ENCODE results near the gene KLHL20. TPM values are rescaled to one million over a fixed set of nuclear protein-coding genes. Genes with fewer than 3 reads are reported as not detected.
"Not testable (repeated sequence)": the region's sequence is repeated elsewhere in the genome, so short reads cannot be mapped to it uniquely, and the experiment has no call there.

KLHL20 gene
- 13.2 TPM for total RNA-seq

DNA sequence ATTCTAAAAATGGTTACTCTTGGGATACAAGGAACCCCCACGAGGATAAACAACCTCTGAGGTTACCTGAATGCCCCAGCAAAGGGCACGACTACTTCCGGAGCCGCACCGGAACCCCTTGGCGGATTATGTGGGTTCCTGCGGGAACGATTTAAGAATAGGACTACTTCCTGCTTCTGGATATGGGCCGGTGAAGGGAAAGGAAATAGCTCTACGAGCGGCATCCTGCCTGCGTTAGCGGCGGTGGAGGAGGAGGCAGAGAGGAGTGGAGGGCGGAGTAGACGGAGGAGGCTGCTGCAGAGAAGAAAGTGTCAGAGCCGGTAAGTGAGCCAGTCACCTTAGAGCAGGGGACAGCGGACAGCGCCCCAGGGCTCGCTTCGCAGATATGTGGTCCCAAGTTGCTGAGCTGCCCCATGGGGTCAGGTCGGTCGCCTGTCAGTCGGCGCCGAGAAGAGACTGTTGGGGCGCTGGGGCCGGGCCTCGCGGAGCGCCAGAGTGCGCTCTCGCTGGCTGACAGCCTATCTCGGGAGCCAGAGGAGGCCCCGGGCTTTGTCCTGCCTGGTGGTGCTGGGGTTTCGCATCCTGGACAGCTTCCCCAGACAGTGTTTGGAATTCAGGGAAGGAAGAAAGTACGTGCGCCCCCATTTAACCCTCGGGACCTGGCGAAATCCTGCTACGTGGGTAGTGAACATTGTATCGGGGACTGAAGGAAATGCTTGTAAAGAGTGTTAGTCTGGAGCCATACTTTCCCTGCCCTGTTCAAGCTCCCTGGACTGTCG lies at the start of gene KLHL20:
KLHL20 (plus strand) TSS at position 223 of the 779 bp plus-strand sequence. CDS start 1,063 bp downstream, outside the sequence.
- peak; percentile 85 for DNase-seq (ENCODE audit: low spot score)
- peak; percentile 94 for ATAC-seq

DNA sequence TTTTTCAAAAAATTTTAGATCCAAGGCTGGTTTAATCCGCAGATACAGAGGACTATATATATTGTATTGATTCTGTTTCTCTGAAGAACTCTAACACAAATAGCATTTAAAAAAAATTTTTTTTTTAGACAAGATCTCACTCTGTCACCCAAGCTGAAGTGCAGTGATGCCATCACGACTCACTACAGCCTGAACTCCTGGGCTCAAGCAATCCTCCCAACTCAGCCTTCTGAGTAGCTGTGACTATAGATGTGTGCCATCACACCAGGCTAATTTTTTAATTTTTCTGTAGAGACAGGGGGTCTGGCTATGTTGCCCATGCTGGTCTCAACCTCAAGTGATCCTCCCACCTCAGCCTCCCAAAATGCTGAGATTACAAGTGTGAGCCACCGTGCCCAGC lies 48.1 kb upstream of the KLHL20 start:
- DNase-seq (ENCODE audit: low spot score) (no peak), ATAC-seq (no peak)

DNA sequence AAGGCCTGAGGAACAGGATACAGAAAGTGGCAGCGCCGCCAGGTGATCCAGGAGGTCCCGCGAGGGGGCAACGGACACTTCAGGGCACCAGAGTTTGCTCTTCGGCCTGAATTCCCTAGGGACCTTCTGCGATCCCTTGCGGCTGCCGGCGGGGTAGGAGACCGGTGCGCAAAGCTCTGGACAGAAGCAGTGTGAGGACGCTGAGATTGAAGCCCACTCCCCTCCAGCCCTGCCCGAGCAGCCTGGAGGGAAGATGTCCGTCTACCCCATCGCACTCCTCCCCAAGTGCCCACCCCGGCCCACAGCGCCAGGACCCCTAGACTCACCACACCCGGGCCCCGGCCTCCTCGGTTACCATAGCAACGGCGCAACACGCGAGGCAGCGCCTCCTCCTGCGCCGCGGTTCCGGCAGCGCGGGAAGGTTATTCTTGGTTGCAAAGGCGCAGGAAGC lies 45.3 kb upstream of the KLHL20 start, which contains the start of gene ANKRD45:
ANKRD45 (minus strand) TSS at position 361 of the 451 bp plus-strand sequence. CDS start 10,433 bp downstream, outside the sequence.
- DNase-seq (ENCODE audit: low spot score) (no peak), ATAC-seq (no peak)

DNA sequence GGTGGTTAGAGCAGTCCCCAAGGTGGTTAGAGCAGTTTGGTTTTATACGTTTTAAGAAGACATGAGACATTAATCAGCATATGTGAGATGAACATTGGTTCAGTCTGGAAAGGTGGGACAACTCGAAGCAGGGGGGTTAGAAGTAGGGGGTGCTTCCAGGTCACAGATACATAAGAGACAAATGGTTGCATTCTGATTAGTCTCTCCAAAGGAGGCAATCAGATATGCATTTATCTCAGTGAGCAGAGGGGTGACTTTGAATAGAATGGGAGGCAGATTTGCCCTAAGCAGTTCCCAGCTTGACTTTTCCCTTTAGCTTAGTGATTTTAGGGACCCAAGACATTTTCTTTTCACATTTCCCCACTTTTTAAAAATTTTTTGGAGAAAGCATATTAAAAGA lies 40.3 kb upstream of the KLHL20 start:
- DNase-seq (ENCODE audit: low spot score); ATAC-seq: not testable (repeated sequence)

- not testable (repeated sequence) for DNase-seq (ENCODE audit: low spot score); ATAC-seq
Measured at GRCh38 chr1:173680152-173680551, 34.6 kb upstream of the KLHL20 start.

- ATAC-seq (no peak), DNase-seq (ENCODE audit: low spot score) (no peak)
Measured at GRCh38 chr1:173682184-173682583, 32.6 kb upstream of the KLHL20 start.

- ATAC-seq, result not testable (repeated sequence)
Measured at GRCh38 chr1:173683838-173684237, 30.9 kb upstream of the KLHL20 start.

GRCh38 chr1:173685121-173685520 lies 29.7 kb upstream of the KLHL20 start:
- not testable (repeated sequence) for DNase-seq (ENCODE audit: low spot score); ATAC-seq

More at GRCh38 chr1:173683838-173684237, 30.9 kb upstream of the KLHL20 start:
- DNase-seq (ENCODE audit: low spot score), result not testable (repeated sequence)

DNA sequence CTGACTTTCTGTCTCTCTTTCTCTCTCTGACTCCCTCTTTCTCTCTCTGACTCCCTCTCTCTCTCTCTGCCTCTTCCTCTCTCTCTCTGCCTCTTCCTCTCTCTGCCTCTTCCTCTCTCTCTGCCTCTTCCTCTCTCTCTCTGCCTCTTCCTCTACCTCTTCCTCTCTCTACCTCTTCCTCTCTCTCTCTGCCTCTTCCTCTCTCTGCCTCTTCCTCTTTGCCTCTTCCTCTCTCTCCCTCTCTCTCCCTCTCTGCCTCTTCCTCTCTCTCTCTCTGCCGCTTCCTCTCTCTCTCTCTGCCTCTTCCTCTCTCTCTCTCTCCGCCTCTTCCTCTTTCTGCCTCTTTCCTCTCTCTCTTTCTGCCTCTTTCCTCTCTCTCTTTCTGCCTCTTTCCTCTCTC lies 26.5 kb upstream of the KLHL20 start:
- no peak for ATAC-seq

DNA sequence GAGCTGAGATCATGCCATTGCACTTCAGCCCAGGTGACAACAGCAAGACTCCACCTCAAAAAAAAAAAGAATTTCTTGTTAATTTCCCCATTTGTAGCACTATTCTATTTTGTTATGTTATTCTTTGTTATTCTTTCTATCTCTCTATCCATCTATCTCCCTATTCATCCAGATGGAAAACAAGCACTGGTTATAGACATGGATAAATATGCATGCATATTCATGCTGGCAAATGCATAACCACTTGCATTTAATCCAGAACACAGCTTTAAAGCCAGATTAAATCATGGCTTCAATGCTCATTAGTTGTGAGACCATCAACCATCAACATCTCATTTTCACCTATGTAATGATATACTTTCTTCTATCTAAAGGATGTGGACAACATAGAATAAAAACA lies 21.5 kb upstream of the KLHL20 start:
- ATAC-seq (no peak), DNase-seq (ENCODE audit: low spot score) (no peak)

More for the DNA sequence above, 26.5 kb upstream of the KLHL20 start:
- DNase-seq (ENCODE audit: low spot score), result no peak

GRCh38 chr1:173701299-173701698 lies 13.5 kb upstream of the KLHL20 start:
- not testable (repeated sequence) for ATAC-seq; DNase-seq (ENCODE audit: low spot score)

DNA sequence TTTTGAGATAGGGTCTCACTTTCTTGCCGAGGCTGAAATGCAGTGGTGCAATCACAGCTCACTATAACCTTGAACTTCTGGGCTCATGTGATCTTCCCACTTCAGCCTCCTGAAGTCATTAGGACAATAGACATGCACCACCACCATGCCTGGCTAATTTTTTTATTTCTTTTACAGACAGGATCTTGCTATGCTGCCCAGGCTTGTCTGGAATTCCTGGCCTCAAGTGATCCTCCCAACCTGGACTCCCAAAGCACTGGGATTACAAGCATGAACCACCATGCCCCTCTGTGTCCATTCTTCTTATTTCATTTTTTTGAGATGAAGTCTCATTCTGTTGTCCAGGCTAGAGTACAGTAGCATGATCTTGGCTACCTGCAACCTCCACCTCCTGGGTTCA lies 12.0 kb upstream of the KLHL20 start:
- DNase-seq (ENCODE audit: low spot score), result no peak
- no peak for ATAC-seq

GRCh38 chr1:173705117-173705516 lies 9.7 kb upstream of the KLHL20 start:
- ATAC-seq, result no peak
- DNase-seq (ENCODE audit: low spot score), result no peak

- no peak for DNase-seq (ENCODE audit: low spot score)
- no peak for ATAC-seq
Measured at GRCh38 chr1:173708787-173709186, 6.0 kb upstream of the KLHL20 start.

DNA sequence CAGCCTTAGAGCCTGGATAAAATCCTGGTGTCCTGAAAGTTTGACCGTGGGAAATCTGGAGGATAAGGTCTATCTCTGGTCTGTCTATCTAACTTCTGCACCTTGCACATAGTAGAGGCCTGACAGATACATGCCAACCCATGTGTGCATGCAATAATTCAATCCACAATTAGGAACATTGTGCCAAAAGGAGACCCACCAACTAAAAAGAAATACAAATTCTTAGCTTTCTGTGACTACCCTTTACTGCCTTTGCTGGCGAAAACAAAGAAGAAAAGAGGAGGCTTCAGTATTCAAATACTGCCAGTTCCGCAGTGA lies 381 bp upstream of the KLHL20 start:
- DNase-seq (ENCODE audit: low spot score) (no peak), ATAC-seq (no peak)

- DNase-seq (ENCODE audit: low spot score) (no peak), ATAC-seq (no peak)
Measured at GRCh38 chr1:173715538-173715844, 710 bp downstream of the KLHL20 start.

GRCh38 chr1:173717238-173717637 lies 2.5 kb downstream of the KLHL20 start:
- ATAC-seq, result peak; percentile 64

DNA sequence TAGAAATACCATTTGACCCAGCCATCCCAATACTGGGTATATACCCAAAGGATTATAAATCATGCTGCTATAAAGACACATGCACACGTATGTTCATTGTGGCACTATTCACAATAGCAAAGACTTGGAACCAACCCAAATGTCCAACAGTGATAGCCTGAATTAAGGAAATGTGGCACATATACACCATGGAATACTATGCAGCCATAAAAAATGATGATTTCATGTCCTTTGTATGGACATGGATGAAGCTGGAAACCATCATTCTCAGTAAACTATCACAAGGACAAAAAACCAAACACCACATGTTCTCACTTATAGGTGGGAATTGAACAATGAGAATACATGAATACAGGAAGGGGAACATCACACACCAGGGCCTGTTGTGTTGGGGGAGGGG lies 16.6 kb downstream of the KLHL20 start:
- DNase-seq (ENCODE audit: low spot score); ATAC-seq: not testable (repeated sequence)

More at GRCh38 chr1:173717238-173717637, 2.5 kb downstream of the KLHL20 start:
- peak; percentile 69 for DNase-seq (ENCODE audit: low spot score)

DNA sequence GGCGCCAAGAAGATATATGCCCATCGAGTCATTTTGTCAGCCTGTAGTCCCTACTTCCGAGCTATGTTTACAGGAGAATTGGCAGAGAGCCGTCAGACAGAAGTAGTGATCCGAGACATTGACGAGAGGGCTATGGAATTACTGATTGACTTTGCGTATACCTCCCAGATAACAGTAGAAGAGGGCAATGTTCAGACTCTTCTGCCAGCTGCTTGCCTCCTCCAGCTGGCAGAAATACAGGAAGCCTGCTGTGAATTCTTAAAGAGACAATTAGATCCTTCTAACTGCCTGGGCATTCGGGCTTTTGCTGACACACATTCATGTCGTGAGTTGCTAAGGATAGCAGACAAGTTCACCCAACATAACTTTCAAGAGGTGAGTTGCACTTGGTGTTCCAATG lies 19.1 kb downstream of the KLHL20 start:
- DNase-seq (ENCODE audit: low spot score) (peak; percentile 61), ATAC-seq (peak; percentile 95)

DNA sequence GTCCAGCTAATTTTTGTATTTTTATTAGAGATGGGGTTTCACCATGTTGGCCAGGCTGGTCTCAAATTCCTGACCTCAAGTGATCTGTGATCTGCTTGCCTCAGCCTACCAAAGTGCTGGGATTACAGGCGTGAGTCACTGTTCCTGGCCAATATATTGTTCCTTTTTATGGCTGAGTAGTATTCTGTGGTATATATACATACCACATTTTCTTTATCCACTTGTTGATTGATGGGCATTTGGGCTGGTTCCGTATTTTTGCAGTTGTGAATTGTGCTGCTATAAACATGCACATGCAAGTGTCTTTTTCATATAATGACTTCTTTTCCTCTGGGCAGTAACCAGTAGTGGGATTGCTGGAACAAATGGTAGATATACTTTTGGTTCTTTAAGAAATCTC lies 21.3 kb downstream of the KLHL20 start:
- not testable (repeated sequence) for ATAC-seq; DNase-seq (ENCODE audit: low spot score)

DNA sequence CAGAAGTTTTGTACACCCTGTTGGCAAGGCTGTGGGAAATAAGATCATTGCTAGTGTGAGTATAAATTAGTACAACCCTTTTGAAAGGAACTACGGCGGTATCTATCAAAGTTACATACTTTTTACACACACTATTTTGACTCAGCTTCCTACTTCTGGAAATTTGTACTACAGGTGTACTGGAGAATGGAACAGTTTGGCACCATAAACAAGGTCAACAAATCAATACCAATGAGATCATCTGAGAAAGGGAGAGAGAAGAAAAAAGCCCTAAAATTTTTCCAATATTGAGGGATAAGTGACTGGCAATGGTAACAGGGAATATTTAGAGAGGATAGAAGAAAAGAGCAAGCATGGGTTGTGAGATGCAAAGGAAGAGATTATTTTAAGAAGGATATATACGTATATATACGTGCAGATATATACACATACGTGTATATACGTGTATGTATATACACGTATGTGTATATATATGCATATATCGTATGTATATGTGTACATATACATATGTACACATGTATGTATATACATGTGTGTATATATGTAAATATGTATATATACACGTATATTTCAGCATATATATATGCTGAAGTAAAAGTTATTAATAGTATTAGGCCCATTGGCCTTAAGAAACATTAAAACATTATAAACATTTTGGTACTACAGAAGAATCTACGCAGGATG lies 27.6 kb downstream of the KLHL20 start:
- peak; percentile 67 for ATAC-seq
- no peak for DNase-seq (ENCODE audit: low spot score)

- no peak for DNase-seq (ENCODE audit: low spot score)
- no peak for ATAC-seq
Measured at GRCh38 chr1:173744651-173745050, 29.9 kb downstream of the KLHL20 start.

Measured in left lobe of liver (tissue), 2 donors.